Fibroblast of lung (primary cell): Measurements from ENCODE around the gene CAMTA1.

Experiments used
- CTCF ChIP-seq, 2 donors: IDR thresholded peaks in 1 of 2; conservative IDR thresholded peaks in 1 of 2; 1 replicate in 1 of 2; 2 replicates in 1 of 2; pipeline ENCODE4 v1.5.1; 2011 to 2012; ENCODE audit warnings: low read length in 2 of 2, control low read depth in 1 of 2, inconsistent platforms in 1 of 2, low read depth in 1 of 2, mild to moderate bottlenecking in 1 of 2
- EZH2 ChIP-seq: IDR thresholded peaks from 2 replicates; pipeline ENCODE4 v1.5.1; 2012; ENCODE audit warnings: low read length, control low read depth, mild to moderate bottlenecking; ENCODE audit errors: missing control alignments

GRCh38 chr1:7339953-7340352 lies 554.7 kb downstream of the CAMTA1 start:
- TF ChIP-seq CTCF (conservative IDR thresholded peaks at IDR 0.05 in 1 of 2, IDR thresholded peaks at IDR 0.05 in 1 of 2; ENCODE audit: low read depth in 1 of 2, low read length in 2 of 2) (no peak), EZH2 (no peak)
